Caco-2 (cell line): ENCODE data around the gene RPRD2. TPM values are rescaled to one million over a fixed set of nuclear protein-coding genes. Genes with fewer than 3 reads are reported as not detected.

Experiments
- BruUV-seq: library from RNA; stranded (reverse); fragments of 400-500 nt; replicated peaks from 2 replicates; lab custom pipeline; 2021; lab: Mats Ljungman, UMichigan
- CTCF ChIA-PET: fragments of 300-600 bp; sonication (Branson Sonifier 250); formaldehyde crosslinking; loops from one replicate; lab custom pipeline; 2022; ENCODE audit warnings: antibody characterized with exemption; lab: Charles Lee
- POLR2A ChIA-PET: fragments of 300-600 bp; sonication (Branson Sonifier 250); formaldehyde crosslinking; loops from one replicate; lab custom pipeline; 2022; ENCODE audit warnings: antibody characterized with exemption; lab: Charles Lee
- DNase-seq, 2 experiments: peaks; one replicate each; pipeline versions ENCODE4 v3.0.0 to v3.0.0-alpha.2; 2020 to 2022
- H3K27me3 ChIP-seq: replicated peaks from 2 replicates; pipeline ENCODE4 v1.6.0; 2011; ENCODE audit warnings: low read length; ENCODE audit not compliant: control insufficient read depth, insufficient read depth
- H3K36me3 ChIP-seq: 2 replicates; pipeline ENCODE4 v1.5.1; 2011; ENCODE audit warnings: low read length; ENCODE audit not compliant: control insufficient read depth, insufficient read depth
- H3K4me1 ChIP-seq: fragments of 250-450 bp; sonication (Bioruptor Pico); 2 replicates; pipeline ENCODE4 v1.5.1; 2020; ENCODE audit warnings: mild to moderate bottlenecking
- H3K4me3 ChIP-seq: 2 replicates; pipeline ENCODE4 v1.5.1; 2011; ENCODE audit warnings: low read depth, mild to moderate bottlenecking, control low read depth, low read length
- H3K9me3 ChIP-seq: fragments of 250-450 bp; sonication (Bioruptor Pico); 2 replicates; pipeline ENCODE4 v1.5.1; 2020; ENCODE audit warnings: mild to moderate bottlenecking, moderate library complexity
- H3K27ac Mint-ChIP-seq: one replicate; pipeline ENCODE4 v1.8.0; 2022; ENCODE audit warnings: mixed read lengths; ENCODE audit not compliant: unreplicated experiment
- H3K27me3 Mint-ChIP-seq: one replicate; pipeline ENCODE4 v1.8.0; 2022; ENCODE audit warnings: mixed read lengths; ENCODE audit not compliant: insufficient read depth, unreplicated experiment
- H3K36me3 Mint-ChIP-seq: one replicate; pipeline ENCODE4 v1.8.0; 2022; ENCODE audit warnings: mild to moderate bottlenecking, mixed read lengths; ENCODE audit not compliant: insufficient read depth, unreplicated experiment
- H3K4me1 Mint-ChIP-seq: one replicate; pipeline ENCODE4 v1.8.0; 2022; ENCODE audit warnings: low read depth, mixed read lengths; ENCODE audit not compliant: unreplicated experiment
- H3K4me3 Mint-ChIP-seq: one replicate; pipeline ENCODE4 v1.8.0; 2022; ENCODE audit warnings: mild to moderate bottlenecking, moderate library complexity, mixed read lengths; ENCODE audit not compliant: unreplicated experiment
- H3K9me3 Mint-ChIP-seq: one replicate; pipeline ENCODE4 v1.8.0; 2022; ENCODE audit warnings: mixed read lengths; ENCODE audit not compliant: unreplicated experiment
- CTCF ChIP-seq, 2 experiments: fragments of 200-600 bp in 1 of 2; IDR thresholded peaks; 1 replicate in 1 of 2; 2 replicates in 1 of 2; pipeline versions ENCODE4 v1.5.1 to v1.8.0; 2011 to 2022; ENCODE audit warnings: antibody characterized with exemption in 1 of 2, control low read depth in 1 of 2, inconsistent platforms in 1 of 2, low read depth in 1 of 2, low read length in 1 of 2, mild to moderate bottlenecking in 1 of 2, moderate library complexity in 1 of 2; ENCODE audit not compliant: insufficient read depth in 1 of 2, severe bottlenecking in 1 of 2, unreplicated experiment in 1 of 2
- intact Hi-C: fragments of 100-400 bp; cut with micrococcal nuclease; formaldehyde crosslinking; loops from one replicate; pipeline ENCODE4 v1.10.0; 2022; ENCODE audit not compliant: unreplicated experiment
- total RNA-seq: library from RNA; stranded (reverse); gene quantifications from 2 replicates; pipeline ENCODE4 v1.2.3, GENCODE V29; 2022

RPRD2 gene
- total RNA-seq, 1 experiment from 2014 or later, result 24.3 TPM

DNA sequence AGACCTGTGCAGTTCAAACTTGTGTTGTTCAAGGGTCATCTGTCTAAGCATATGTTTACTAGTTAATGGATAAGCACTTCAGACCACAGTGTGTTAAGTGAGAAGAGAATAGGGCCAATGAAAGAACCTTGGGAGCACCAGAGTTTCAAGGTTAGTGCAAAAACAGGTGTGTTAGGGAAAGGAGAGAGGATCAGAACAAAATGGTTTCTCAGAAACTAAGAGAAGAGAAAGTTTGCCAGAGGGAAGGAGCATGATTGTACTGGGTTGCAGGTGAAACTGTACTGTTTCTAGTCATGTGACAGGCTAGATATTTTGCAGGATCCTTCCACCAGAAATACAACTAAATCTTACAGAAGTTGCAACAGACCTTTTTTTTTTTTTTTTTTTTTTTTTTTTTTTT lies 23.3 kb downstream of the RPRD2 start:
- H3K4me3 Mint-ChIP-seq, result peak overlapping the region; percentile 4
- ChIA-PET POLR2A (no interaction called here), CTCF (no interaction called here)

GRCh38 chr1:150388241-150388640 lies 24.3 kb downstream of the RPRD2 start:
- peaks cover 13% of the 10 kb centered on the region; the same call in 1 of the 2 replicates for H3K4me1 ChIP-seq
- intact Hi-C loops, result no loop called here
- ChIA-PET CTCF (no interaction called here), POLR2A (interaction anchor here (0.6 kb wide), 1 partner anchor 14 kb away, joined by 3 read pairs; no protein-coding TSS in a partner anchor)
- Mint-ChIP-seq H3K27ac (no peak overlapping the region), H3K9me3 (no peaks in the 10 kb centered on the region), H3K4me3 (no peak overlapping the region), H3K27me3 (no peaks in the 10 kb centered on the region), H3K4me1 (peaks cover 20% of the 10 kb centered on the region), H3K36me3 (peaks cover 5% of the 10 kb centered on the region)
- no peaks in the 10 kb centered on the region for H3K27me3 ChIP-seq
- H3K4me3 ChIP-seq, result no peak overlapping the region
- TF ChIP-seq CTCF (IDR thresholded peaks at IDR 0.05; ENCODE audit: insufficient read depth in 1 of 2, low read depth in 1 of 2, low read length in 1 of 2, severe bottlenecking in 1 of 2, unreplicated experiment in 1 of 2), result no peak
- no peak for DNase-seq
- H3K9me3 ChIP-seq, result no peaks in the 10 kb centered on the region
- H3K36me3 ChIP-seq, result no peaks in the 10 kb centered on the region
- BruUV-seq, result no TSS peak

More for the DNA sequence above, 23.3 kb downstream of the RPRD2 start:
- H3K36me3 ChIP-seq, result no peaks in the 10 kb centered on the region
- no peak for DNase-seq
- H3K27me3 ChIP-seq, result no peaks in the 10 kb centered on the region
- H3K9me3 ChIP-seq, result no peaks in the 10 kb centered on the region
- Mint-ChIP-seq H3K9me3 (no peaks in the 10 kb centered on the region), H3K4me1 (peaks cover 20% of the 10 kb centered on the region), H3K27ac (no peak overlapping the region), H3K36me3 (peaks cover 5% of the 10 kb centered on the region), H3K27me3 (no peaks in the 10 kb centered on the region)
- peaks cover 13% of the 10 kb centered on the region; the same call in 1 of the 2 replicates for H3K4me1 ChIP-seq
- intact Hi-C loops, result no loop called here
- no TSS peak for BruUV-seq
- no peak for TF ChIP-seq CTCF (IDR thresholded peaks at IDR 0.05; ENCODE audit: insufficient read depth in 1 of 2, low read depth in 1 of 2, low read length in 1 of 2, severe bottlenecking in 1 of 2, unreplicated experiment in 1 of 2)
- H3K4me3 ChIP-seq, result no peak overlapping the region

- ChIA-PET CTCF (no interaction called here), POLR2A (interaction anchor here (0.6 kb wide), 1 partner anchor 22 kb away, joined by 3 read pairs; no protein-coding TSS in a partner anchor)
- Histone ChIP-seq H3K27me3 (no peaks in the 10 kb centered on the region), H3K4me3 (no peak overlapping the region), H3K36me3 (no peaks in the 10 kb centered on the region), H3K4me1 (peaks cover 9% of the 10 kb centered on the region; the same call in 1 of the 2 replicates), H3K9me3 (no peaks in the 10 kb centered on the region)
- no peak overlapping the region for H3K27ac Mint-ChIP-seq
- peaks cover 20% of the 10 kb centered on the region for H3K4me1 Mint-ChIP-seq
- no peaks in the 10 kb centered on the region for H3K9me3 Mint-ChIP-seq
- TF ChIP-seq CTCF (IDR thresholded peaks at IDR 0.05; ENCODE audit: insufficient read depth in 1 of 2, low read depth in 1 of 2, low read length in 1 of 2, severe bottlenecking in 1 of 2, unreplicated experiment in 1 of 2), result no peak
- DNase-seq, result no peak
- no peak overlapping the region for H3K4me3 Mint-ChIP-seq
- no TSS peak for BruUV-seq
- H3K27me3 Mint-ChIP-seq, result no peaks in the 10 kb centered on the region
- peaks cover 5% of the 10 kb centered on the region for H3K36me3 Mint-ChIP-seq
- intact Hi-C loops, result loop anchor here (1.0 kb wide), 1 partner anchor 13 kb away; no protein-coding TSS in a partner anchor
Measured at GRCh38 chr1:150389650-150390049, 25.7 kb downstream of the RPRD2 start.
